Renal cortical epithelial cell (primary cell): ENCODE data around the gene PLEKHF1. TPM values are rescaled to one million over a fixed set of nuclear protein-coding genes. Genes with fewer than 3 reads are reported as not detected.
"Not testable (repeated sequence)": the region's sequence is repeated elsewhere in the genome, so short reads cannot be mapped to it uniquely, and the experiment has no call there.

ENCODE experiments used
- DNase-seq: peaks from one replicate; pipeline ENCODE4 v3.0.0-alpha.2; 2011; ENCODE audit warnings: low read depth
- total RNA-seq: library from RNA; depleted of rRNA; stranded (reverse); fragments of >200 nt; gene quantifications from 2 replicates; pipeline ENCODE4 v1.2.3, GENCODE V29; 2014

PLEKHF1 gene
- total RNA-seq, 1 donor from 2014 or later, result 7.6 TPM

DNA sequence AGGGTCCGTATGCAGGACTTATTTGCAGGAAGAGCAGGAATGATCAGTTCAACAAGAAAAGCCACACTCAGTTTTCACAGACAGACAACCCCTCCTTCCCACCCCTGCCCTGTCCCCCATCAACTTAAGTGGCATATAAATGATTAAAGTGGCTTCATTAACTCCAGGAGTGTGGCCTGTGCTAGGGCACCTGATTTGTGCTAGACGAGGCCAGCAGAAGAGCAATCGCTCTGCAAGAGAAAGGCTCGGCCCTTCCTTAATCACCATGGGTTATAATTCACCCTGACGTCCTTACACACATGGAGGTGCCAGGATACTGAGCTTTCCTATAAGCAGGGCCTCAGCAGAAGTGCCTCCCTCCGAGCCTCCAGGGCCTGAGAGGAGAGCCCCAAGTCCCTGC, 35.2 kb downstream of the PLEKHF1 start:
- DNase-seq, result no peak

DNA sequence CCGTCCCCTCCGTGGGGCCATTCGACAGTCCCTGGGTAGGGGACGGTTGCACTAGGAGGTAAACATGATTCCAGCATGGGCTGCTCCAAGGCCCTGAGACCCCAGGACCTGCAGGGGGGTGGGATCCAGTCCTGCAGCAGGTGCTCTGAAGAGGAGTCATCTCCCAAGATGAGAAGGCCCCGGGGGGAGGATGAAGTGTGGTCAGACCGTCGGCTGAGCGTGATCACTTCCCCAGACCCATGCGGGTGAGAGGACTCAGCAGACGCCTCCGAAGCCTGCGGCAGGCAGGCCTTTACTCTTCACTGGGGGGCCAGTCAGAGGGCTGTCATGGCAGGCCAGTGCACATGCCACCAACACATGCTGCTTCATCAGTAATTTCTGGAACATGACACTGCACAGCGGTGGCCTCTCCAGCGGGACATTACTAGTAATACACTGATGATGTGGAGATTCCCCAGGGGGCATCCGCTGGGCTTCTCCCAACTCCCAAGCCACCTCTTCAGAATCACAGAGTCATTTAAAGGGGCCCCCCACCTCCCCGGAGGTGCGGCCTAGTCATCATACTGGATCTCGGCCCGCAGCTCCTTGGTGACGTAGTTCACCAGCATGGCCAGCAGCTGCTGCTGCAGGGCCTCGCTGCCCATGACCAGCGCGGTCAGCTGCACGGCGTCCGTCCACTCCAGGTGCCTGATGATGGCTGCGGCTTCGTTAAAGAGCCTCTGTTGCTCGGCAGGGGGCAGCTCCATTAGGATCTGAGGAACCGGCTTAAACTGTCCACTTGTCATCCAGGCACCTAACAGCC, 37.1 kb downstream of the PLEKHF1 start:
- DNase-seq, result no peak

DNA sequence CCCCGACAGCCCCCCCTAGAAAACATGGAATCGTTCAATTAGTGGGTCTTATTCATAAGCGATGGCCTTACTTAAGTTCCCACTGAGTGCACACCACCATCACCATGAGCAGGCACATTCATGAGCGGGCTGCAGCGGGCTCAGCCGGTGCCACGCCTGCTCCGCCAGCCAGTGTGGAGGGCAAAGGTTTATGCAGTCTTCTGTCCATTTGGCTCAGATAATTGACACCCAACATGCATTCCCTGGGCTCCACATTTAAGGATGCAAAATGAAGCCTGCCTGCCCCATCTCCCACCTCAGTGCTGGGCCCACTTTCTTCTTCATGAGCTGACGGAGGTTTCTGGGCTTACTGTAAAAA, 37.7 kb downstream of the PLEKHF1 start:
- no peak for DNase-seq

DNA sequence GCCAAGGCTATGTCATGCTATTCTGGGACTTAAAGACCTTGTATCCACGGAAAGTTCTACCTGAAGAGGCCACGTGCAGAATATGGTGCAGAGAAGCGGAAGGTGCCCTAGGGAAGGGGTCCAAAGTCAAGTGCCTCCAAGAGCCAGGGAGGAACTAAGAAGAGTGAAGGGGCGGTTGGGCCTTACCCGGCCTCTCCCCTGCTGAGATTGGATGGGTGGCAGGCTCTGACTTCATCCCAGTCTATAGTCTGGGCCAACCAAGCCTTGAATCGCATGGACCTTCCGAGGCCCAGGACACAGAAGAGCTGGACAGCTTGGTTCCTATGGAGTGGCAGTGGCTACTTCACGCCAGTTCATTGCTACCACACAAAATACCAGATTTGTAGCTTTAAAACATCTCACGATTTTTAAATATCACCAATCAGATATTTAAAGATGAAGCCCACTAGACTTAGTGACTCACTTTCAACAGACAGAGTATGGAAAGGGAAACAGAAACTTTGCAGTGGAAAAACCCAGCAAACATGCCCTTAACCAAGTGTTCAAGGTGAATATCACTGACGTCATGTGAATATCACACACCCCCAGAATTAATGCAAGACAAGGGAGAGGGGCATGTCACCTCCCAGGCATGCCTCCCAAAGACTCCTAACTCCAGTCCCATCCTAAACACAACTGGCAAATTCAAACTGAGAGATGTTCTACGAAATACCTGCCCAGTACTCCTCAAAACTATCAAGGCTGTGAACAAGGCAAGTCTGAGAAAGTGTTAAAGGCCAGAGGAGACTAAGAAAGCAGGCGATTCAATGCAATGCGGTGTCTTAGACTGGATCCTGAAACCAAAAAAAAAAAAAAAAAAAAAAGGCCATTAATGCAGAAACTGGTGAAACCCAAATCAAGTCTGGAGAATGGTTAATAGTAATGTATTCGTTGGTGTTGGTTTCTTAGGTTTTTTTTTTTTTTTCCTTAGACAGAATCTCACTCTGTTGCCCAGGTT, 39.6 kb downstream of the PLEKHF1 start:
- no peak for DNase-seq

DNA sequence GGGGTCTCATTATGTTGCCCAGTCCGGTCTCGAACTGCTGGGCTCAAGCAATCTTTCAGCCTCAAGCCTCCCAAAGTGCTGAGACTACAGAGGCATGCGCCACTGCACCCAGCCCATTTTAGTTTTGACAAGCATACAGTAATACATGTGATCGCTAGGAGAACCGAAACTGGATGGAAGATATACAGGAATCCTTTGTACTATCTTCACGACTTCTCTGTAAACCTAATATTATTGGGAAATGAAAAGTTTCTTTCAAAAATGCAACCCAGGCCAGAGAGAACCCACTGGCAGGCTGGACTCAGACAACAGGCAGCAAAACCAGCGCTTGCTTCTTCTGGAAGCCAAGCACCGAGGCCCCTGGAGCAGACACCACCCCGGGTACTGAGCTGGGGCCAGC, 40.4 kb downstream of the PLEKHF1 start:
- no peak for DNase-seq

DNA sequence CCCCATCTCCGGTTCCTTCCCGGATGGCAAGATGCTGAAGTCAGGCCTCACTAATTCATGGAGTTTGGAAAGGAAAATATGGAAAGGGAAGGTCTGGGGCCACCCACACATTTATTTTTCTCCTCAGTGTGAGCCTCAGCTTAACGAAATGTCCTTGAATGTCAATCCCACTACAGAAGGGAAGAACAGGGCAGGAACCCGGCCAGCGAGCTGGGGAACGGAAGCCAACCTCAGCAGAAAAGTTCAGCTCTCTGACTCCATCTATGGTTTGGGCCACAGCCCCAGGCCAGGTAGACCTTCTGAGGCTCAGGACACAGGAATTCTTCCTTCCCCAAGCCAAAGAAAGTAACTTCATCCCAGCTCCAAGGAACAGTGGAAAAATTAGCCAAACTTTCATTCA, 41.4 kb downstream of the PLEKHF1 start:
- no peak for DNase-seq

DNA sequence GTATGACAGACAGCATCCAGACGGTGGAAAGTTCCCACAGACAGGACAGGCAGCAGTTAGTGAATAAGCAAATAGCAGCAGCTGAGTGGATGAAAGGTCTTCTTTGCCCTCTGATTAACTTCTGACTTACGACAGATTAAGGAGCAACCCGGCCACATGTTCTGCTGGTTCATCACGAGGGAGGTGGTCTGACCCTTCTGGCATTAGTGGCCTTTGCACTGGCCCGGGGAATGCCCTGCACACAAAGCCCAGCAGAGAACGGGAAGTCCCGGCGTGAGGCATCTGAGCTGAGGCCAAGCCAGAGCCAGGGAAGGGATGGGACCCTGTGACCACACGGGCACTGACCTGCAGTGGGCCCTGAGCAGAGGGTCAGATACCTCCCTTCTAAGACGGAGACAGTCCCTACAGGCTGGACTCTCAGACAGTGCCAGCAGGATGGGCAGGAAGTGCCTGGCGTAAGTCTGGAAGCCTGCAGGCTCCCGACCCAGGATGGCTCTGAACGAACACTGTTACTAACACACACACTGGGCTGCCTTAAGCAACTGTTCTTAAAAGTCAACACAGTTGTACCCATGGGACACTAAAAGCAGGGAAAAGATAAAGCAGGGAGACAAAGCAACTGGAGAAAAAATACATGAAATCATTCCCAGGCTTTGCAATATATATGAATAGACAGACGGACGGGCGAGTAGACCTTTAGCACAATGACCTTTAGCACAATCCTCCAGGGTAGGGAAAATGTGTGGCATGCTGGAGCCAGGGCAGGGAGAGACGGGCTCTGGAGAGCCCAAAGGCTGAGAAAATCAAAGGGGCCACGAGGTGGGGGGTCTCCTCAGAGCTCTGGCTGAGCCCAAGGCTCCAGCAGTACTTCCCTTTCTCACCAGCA, 43.5 kb downstream of the PLEKHF1 start:
- peak; percentile 72 for DNase-seq

DNA sequence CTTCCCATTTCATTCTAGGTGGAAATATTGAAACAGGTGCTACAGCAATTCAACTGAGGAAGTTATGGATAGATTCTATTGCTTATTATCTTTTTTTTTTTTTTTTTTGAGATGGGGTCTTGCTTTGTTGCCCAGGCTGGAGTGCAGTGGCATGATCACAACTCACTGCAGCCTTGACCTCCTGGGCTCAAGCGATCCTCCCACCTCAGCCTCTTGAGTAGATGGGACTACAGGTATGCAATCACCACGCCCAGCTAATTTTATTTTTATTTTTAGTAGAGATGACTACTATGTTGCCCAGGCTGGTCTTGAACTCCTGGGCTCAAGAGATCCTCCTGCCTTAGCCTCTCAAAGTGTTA, 44.2 kb downstream of the PLEKHF1 start:
- DNase-seq, result not testable (repeated sequence)

DNA sequence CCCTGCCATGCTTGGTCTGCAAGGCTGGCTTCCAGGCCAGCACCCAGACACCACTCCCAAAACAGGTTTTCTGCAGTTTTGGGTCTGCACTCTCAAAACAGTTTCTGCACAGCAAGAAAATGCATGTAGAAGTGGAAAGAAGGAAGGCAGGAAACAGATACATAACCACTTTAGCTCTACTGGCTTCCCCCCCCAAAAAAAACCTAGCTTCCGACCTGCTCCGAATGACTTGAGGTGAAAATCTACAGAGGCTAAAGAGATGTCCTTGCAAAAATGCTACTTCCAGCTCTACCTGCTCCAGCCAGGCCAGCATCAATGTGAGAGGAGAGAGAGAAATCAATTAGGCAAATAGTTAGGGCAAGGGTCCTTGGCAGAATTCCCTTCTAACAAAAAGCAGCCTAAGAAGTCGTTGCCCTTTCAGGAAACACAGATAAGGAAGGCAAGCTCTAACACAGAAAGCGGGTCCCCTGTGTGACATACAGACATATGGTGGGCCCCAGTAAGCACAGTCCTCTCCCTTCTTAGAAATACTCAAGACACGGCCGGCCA, 46.4 kb downstream of the PLEKHF1 start:
- no peak for DNase-seq

DNA sequence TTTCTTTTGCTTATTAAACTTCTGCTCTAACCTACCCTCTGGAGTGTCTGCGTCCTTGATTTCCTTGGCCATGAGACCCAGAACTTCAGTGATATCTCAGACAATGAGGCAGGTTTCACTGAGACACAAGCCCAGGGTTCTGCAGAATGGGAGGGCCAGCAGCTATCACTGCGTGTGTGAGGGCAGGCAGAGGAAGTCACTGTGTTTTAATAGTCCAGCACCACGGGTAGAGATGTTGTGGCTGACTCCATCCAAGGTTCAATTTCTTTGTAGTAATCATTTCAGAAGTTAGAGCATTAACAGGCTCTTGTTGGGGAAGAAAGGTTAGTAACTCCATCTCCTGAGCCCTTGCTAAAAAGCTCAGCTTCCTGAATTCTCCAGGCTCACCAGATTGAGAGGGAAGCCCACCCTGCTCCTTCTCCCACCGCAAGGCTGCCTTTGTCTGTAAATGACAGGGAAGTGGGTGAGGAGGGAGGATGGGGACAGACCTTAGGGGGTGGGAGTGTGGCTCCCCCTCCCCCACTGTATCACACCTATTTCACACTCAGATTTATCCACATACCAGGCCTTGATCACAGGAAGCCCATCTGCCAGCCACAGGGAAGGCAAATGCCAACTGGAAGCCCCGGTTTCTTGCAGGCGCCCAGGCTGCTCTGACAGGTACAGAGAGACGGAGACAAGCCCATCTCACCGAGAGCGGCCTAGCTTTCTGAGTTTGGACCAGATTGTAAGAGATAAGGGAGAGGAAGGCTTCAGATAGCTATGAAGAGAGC, 47.7 kb downstream of the PLEKHF1 start:
- DNase-seq, result no peak

DNA sequence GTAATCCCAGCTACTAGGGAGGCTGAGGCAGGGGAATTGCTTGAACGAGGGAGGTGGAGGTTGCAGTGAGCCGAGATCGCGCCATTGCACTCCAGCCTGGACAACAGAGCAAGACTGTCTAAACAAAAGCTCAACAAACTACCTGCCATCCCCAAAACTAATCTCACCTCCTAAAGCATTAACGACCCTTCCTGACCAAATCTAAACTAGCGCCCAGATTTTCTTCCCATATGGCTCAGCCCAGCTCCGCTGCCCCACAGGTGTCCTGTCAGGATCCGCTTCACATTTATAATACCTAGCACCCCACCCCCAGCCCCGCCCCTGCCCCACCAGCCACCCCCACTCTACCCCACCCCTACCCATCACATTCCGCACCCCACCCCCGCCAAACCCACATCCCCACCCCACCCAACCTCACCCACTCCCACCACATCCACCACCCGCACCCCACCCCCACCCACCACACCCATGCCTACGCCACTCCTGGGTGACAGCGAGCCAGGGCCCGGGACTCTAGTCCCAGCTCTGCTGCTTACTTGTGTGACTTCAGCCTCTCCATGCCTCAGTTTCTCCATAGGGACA, 49.2 kb downstream of the PLEKHF1 start:
- DNase-seq, result no peak

DNA sequence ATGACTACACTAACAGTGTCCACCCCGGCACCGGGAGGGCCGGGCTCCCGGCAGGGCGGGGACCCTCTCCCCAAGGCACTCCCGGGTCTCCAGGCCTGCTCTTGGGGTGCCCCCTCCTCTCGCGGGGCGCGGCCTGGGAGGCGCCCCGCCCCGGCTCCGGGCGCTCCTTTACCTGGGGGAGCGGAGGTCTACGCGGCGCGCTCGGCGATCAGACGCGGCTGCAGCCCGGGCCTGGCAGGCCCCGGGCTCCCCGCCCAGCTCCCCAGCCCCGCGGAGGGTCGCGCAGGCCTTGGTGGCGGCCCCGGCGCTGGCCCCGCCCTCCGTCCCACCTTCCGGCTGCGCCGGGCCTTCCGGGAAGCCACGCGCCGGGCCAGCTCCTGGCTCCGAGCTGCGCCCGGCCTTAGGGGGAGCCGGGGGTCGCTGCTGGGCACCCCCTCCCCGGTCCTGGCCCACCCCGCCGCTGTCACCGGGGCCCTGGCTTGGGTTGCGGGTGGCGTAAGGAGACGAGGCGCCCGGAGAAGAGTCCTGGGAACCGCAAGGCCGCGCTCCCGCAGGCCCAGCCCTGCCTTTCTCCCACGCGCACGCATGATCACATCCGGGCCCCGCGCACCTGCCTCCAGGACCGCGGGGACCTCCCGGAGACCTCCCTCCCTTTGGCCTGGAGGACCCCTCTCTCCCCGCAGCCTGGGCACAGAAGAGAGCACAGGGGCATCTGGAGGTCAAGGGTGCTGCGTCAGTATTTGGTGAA, 49.9 kb downstream of the PLEKHF1 start, which contains the start of gene C19orf12:
Gene C19orf12, minus strand, starts transcription at position 309 of the 748 bp plus-strand sequence. CDS start 6,848 bp downstream, outside the sequence.
- no peak for DNase-seq

DNA sequence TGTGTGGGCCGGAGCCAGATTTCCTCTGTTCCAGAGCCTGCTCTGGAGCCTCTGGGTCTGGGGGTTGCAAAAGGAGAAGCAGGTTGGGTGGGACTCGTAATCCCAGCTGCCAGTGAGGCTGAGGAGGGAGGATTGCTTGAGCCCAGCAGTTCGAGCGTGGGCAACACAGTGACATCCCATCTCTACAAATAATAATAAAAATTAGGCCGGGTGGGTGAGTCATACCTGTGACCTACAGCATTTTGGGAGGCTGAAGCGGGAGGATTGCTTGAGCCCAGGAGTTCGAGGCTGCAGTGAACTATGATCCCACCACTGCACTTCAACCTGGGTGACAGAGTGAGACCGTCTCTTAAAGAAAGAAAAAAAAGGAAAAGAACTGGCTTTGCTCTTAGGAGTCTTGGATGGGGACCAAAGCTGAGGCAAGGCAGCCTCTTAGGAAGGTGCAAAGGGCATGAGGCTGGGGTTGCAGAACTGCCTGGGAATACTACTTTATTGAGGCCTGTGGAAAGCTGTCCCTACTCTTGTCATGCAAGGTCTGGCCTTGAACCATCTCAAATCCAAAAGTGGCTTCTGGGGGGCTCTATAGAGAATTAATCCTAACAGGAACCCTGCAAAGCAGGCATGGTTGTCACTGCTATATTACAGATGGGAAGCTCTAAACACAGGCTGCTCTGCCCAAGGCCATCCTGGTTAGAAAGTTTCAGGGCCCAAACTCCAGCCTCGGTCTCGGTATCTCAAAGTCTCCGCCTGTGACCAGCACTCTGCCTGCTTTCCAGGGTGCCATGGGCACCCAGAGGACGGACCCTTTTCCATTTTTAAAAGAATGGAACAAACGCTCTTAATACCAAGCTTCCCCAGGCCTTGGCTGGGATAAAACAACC, 50.7 kb downstream of the PLEKHF1 start:
- DNase-seq, result peak; percentile 25

DNA sequence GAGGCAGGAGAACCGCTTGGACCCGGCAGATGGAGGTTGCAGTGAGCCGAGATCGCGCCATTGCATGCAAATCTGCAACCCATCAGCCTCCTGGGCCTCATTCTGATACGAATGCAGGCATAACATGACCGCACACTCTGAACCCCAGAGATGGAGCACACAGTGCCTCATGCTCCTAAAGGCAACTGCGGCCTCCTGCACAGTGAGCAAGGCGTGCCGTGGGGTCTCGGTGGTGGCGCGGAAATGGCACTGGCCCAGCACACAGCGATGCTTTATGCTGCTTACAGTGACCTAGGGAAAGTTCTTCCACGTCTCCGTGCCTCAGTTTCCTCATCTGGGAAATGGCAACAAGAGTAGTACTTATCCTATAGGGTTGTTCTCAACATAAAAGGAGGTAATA, 51.8 kb downstream of the PLEKHF1 start:
- no peak for DNase-seq

DNA sequence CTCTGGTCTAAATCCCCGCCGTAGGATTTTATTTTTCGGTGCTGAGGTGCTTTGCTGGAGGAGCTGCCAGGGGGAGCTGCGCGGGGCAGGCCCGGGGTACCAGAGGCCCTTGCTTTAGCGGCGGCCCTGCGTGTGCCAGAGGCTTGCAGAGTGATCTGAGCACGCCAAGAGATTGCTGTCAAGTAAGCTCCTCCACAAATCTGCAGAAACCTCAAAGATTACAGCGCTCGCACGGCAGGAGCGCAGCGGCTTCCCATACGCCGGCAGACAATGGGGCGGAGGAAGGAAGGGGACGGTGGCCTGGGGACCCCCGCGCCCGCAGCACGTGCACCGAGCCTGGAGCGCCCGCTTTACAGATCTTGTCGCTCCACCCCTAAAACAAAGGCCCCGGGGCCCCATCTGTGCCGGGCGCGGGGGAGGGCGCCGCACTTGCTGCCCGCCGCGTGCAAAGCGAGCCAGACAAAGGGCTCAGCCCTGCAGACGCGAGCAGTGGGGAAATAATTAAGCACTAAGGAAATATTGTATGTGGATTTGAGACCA, 58.9 kb downstream of the PLEKHF1 start:
- DNase-seq, result no peak

DNA sequence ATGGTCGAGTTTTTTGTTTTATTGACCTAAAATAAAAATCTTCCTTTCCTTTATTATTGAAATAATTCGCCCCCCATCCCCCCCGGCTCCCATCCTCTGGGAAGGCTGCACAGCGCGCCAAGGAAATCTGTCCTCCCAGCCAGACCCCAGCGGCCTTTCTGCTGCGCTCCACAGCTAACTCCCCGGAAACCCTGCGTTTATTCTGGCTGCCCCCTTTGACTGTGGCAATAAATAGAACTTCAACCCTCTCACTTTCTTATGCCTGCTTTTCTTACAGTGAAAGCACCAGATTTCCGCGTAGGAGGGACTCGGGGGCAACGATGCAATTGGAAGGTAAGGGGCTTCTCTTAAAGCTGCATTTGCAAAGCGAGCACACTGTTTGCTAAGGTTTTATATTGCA, 59.5 kb downstream of the PLEKHF1 start:
- no peak for DNase-seq
